ENCODE measurements around the gene RPL18A. TPM values are rescaled to one million over a fixed set of nuclear protein-coding genes. Genes with fewer than 3 reads are reported as not detected.

Gene RPL18A
- total RNA-seq, 1 donor from 2014 or later: 2,028 TPM

- intact Hi-C loops (cut with micrococcal nuclease): no loop called here
Measured at GRCh38 chr19:17908244-17908643, 48.5 kb downstream of the RPL18A start.

GRCh38 chr19:17909003-17909732 lies 49.5 kb downstream of the RPL18A start:
- intact Hi-C loops (cut with micrococcal nuclease): no loop called here

GRCh38 chr19:17910791-17911360 lies 51.2 kb downstream of the RPL18A start:
- intact Hi-C loops (cut with micrococcal nuclease): no loop called here

Other genes starting within 250 kb of the RPL18A start
- gene UNC13A, start 171.6 kb upstream of the RPL18A start, total RNA-seq: 0.27 TPM in 1 of 2 replicates, not detected in the other
- 70.8 and 75.5 TPM in 2 replicates for gene MAP1S, start 140.4 kb upstream of the RPL18A start, total RNA-seq
- gene FCHO1, start 108.4 kb upstream of the RPL18A start, total RNA-seq: 94.1 and 98.7 TPM in 2 replicates
- 0.61 and 0.90 TPM in 2 replicates for gene B3GNT3, start 64.8 kb upstream of the RPL18A start, total RNA-seq
- gene INSL3, start 38.4 kb upstream of the RPL18A start, total RNA-seq: 11.8 and 13.9 TPM in 2 replicates
- gene JAK3, start 11.9 kb upstream of the RPL18A start, total RNA-seq: 336 and 345 TPM in 2 replicates
- 1.6 and 2.2 TPM in 2 replicates for gene SLC5A5, start 12.0 kb downstream of the RPL18A start, total RNA-seq
- 64.3 and 72.2 TPM in 2 replicates for gene CCDC124, start 73.1 kb downstream of the RPL18A start, total RNA-seq
- 0.20 TPM in 1 of 2 replicates, not detected in the other for gene KCNN1, start 107.2 kb downstream of the RPL18A start, total RNA-seq
- 68.1 and 80.2 TPM in 2 replicates for gene ARRDC2, start 148.3 kb downstream of the RPL18A start, total RNA-seq
- 128 and 131 TPM in 2 replicates for gene IL12RB1, start 227.0 kb downstream of the RPL18A start, total RNA-seq
- 38.9 and 39.0 TPM in 2 replicates for gene MAST3, start 237.9 kb downstream of the RPL18A start, total RNA-seq

All from T-helper 1 cell treated with Interleukin-12 subunit alpha and Interleukin-12 subunit beta and Interleukin-4 antibody, amounts not matched to agents 30 ng/mL and 1 ng/mL, for 36 hours (primary cell).